ENCODE data around the gene PJVK.

GRCh38 chr2:178508646-178509045, 57.5 kb downstream of the PJVK start:
- no peak for TF ChIP-seq CTCF (IDR thresholded peaks at IDR 0.05; ENCODE audit: poor library complexity, severe bottlenecking)
- TF ChIP-seq POLR2AphosphoS5 (IDR thresholded peaks at IDR 0.05) = no peak
- no peak for TF ChIP-seq RAD21 (conservative IDR thresholded peaks at IDR 0.05)
- no peak for TF ChIP-seq SMC3 (conservative IDR thresholded peaks at IDR 0.05; ENCODE audit: poor library complexity)
- TF ChIP-seq EZH2 (IDR thresholded peaks at IDR 0.05; ENCODE audit: borderline replicate concordance, insufficient read depth, low read length, poor library complexity, severe bottlenecking) = no peak
- no peak for TF ChIP-seq EP300 (conservative IDR thresholded peaks at IDR 0.05; ENCODE audit: poor library complexity, severe bottlenecking)

Data from neural cell (in vitro differentiated cells).